Left lobe of liver (tissue), 2 donors: ENCODE measurements around the gene GTSE1. TPM values are rescaled to one million over a fixed set of nuclear protein-coding genes. Genes with fewer than 3 reads are reported as not detected.

ENCODE experiments used
- ATAC-seq: fragments of 200-7000 bp; cut with Tn5 transposase; one replicate; pipeline ENCODE4 v1.9.1; 2020; ENCODE audit warnings: mild to moderate bottlenecking, moderate library complexity
- DNase-seq: peaks from one replicate; pipeline ENCODE4 v3.0.0-alpha.2; 2020; ENCODE audit warnings: low spot score
- total RNA-seq: library from RNA; stranded (reverse); gene quantifications from one replicate; pipeline ENCODE4 v1.2.1, GENCODE V29; 2021
- donor health status: DM: no; HTN: no; CAD: no; lungs with moderate emphysema.
- donor health status: DM: no; HTN: yes; CAD: no.

GTSE1 gene
- total RNA-seq, 1 donor from 2014 or later, result 0.63 TPM

DNA sequence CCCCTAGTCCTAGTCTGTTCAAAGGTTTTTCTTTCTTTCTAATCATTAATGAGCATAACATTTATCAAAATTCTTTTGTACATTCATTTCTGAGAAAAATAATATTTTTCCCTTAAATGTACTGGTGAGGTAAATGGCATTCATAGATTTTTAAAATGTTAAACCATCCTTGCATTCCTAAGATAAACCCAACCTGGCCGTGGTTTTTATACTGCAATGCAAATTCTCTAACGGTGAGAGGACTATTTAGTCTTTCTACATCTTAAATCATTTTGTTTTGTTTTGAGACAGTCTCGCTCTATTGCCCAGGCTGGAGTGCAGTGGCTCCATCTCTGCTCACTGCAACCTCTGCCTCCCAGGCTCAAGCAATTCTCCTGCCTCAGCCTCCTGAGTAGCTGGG, 79.4 kb downstream of the GTSE1 start:
- no peak for DNase-seq
- ATAC-seq, result no peak

DNA sequence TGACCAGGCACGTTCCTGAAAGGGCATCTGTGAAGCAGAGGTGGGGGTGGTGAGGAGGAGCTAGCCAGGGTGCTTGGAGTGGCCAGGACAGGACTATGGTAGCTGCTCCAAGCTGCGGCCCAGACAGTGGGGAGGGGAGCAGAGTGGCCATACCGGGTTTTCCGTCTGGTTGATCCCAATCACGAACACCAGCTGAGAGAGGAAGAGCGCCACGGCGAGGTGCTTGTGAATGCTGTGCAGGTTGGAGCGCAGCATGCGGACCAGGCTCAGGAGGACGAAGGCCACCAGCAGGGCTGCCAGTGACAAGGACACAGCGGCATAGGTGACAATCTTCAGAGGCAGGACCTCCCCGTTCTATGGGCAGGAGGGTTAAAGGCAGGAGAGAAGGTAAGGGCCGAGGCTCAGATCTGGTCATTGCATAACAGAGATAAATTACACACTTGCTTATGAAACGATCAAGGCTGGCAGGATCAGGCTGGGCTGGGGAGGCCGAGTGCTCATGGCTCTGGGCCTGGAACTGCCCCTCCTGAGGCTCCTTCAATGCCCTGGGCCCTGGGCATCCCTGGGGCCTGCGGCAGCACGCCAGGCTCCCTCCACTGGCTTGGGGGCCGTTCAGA, 80.3 kb downstream of the GTSE1 start:
- DNase-seq, result peak; percentile 75
- peak; percentile 47 for ATAC-seq

DNA sequence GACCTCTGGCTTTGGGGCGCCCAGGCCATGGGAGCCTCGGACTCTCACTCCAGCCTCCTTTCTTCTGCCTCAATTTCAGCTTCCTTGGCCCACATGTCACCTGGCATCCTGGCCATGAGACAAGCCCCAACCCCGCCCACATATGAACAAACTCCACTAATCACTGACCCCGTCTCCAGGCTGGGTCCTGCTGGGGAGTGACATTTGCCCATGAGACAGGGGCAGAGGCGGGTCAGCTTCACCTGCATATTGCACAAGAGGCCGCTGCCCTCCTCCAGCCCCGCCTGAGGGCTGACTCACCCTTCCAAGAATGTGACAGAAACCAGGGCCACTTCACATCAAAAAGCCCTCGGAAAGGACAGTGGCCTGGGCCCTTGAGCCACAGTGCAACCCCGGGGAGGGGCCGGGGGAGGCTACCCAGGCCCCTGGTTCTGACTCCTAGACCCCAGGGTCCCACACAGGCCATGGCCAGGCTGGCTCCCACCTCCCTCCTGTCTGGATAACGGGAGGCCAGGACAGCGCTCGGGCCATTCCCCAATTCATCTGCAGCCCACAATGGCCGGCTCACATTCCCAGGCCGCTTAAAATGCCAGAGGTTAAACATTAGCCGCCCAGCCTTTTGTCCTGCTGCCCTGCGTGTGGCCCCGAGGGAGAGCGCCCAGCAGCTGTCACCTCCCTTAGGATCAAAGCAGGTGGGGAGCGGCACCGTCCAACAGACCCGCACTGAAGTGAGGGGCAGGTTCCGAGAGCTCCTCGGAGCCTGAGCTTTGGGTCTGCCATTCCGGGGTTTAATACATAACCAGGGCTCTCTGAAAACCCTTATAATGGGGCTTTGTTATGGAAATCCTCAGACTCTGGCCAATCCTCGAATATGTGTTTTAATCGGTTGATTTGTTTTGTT, 81.1 kb downstream of the GTSE1 start:
- ATAC-seq, result peak; percentile 69

GRCh38 chr22:46378426-46379065, 81.9 kb downstream of the GTSE1 start:
- ATAC-seq (peak; percentile 2), DNase-seq (no peak)

More for the DNA sequence above, 81.1 kb downstream of the GTSE1 start:
- peak; percentile 94 for DNase-seq

- peak; percentile 79 for DNase-seq
- ATAC-seq, result peak; percentile 64
Observed at GRCh38 chr22:46379066-46379930, 82.6 kb downstream of the GTSE1 start.

DNA sequence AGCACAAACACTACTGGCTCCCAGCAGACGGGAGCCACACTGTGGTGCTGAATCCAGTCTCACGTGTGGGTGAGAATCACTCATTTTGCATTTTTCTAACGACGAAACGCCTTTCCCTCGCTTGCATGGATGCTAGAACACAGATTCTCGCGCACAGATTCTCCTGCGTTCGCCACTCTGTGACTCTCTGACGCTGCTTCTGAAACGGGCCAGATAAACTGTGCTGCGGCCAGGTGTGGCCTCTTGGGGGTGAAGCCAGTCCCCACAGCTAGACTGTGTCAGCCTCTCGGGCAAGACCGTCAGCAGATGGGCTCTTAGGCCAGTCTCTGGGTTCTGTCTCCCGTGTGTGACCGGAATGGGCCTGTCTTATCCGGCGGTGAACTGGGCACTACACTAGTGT, 83.4 kb downstream of the GTSE1 start:
- DNase-seq, result no peak

More for the DNA sequence above, 83.4 kb downstream of the GTSE1 start:
- peak; percentile 1 for ATAC-seq

Other genes starting within 250 kb of the GTSE1 start
- 122 TPM for gene PPARA, start 146.3 kb upstream of the GTSE1 start, total RNA-seq
- 5.1 TPM for gene CDPF1, start 46.6 kb upstream of the GTSE1 start, total RNA-seq
- 0.05 TPM for gene PKDREJ, start 33.5 kb upstream of the GTSE1 start, total RNA-seq
- 189 TPM for gene TTC38, start 28.9 kb upstream of the GTSE1 start, total RNA-seq
- 23.6 TPM for gene TRMU, start 38.8 kb downstream of the GTSE1 start, total RNA-seq
- 8.4 TPM for gene CELSR1, start 240.8 kb downstream of the GTSE1 start, total RNA-seq